ENCODE results near the gene RIPK1.

DNA sequence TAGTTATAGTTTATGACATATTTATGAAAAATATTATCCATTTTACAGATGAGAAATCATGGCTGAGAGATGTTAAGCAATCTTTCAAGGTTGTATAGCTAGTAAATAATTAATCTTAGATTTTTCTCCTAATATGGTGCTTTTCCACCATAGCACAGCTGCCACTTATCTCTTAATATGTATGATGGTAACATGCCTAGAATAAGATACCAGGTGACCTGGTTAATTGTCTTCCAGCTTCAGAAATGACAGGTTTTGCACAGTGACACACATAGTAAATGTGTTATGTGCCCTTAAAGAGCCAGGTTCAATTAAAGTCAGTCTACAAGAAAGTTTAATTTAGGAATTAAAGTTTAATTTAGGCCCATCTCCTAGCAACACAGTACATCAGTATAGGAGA lies 74.2 kb downstream of the RIPK1 start:
- TF ChIP-seq, protein P1, sequence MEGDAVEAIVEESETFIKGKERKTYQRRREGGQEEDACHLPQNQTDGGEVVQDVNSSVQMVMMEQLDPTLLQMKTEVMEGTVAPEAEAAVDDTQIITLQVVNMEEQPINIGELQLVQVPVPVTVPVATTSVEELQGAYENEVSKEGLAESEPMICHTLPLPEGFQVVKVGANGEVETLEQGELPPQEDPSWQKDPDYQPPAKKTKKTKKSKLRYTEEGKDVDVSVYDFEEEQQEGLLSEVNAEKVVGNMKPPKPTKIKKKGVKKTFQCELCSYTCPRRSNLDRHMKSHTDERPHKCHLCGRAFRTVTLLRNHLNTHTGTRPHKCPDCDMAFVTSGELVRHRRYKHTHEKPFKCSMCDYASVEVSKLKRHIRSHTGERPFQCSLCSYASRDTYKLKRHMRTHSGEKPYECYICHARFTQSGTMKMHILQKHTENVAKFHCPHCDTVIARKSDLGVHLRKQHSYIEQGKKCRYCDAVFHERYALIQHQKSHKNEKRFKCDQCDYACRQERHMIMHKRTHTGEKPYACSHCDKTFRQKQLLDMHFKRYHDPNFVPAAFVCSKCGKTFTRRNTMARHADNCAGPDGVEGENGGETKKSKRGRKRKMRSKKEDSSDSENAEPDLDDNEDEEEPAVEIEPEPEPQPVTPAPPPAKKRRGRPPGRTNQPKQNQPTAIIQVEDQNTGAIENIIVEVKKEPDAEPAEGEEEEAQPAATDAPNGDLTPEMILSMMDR (conservative IDR thresholded peaks at IDR 0.05; ENCODE audit: low read length): no peak
- TF ChIP-seq EZH2phosphoT487 (IDR thresholded peaks at IDR 0.05; ENCODE audit: borderline replicate concordance): no peak
